Lower lobe of right lung (tissue), 2 donors: ENCODE results near the gene PNPLA5. TPM values are rescaled to one million over a fixed set of nuclear protein-coding genes. Genes with fewer than 3 reads are reported as not detected.

Source experiments
- ATAC-seq, 2 donors: fragments of 200-7000 bp; cut with Tn5 transposase; one replicate each; pipeline ENCODE4 v1.9.1; 2020 to 2022; ENCODE audit warnings: mild to moderate bottlenecking in 2 of 2, moderate library complexity in 2 of 2
- DNase-seq: peaks from one replicate; pipeline ENCODE4 v3.0.0-alpha.2; 2020
- H3K27ac ChIP-seq: fragments of 200-600 bp; one replicate; pipeline ENCODE4 v1.8.0; 2022
- H3K27me3 ChIP-seq: fragments of 200-600 bp; one replicate; pipeline ENCODE4 v1.8.0; 2022; ENCODE audit warnings: low read depth
- H3K36me3 ChIP-seq: fragments of 200-600 bp; one replicate; pipeline ENCODE4 v1.8.0; 2022; ENCODE audit warnings: mild to moderate bottlenecking
- H3K4me1 ChIP-seq: fragments of 200-600 bp; one replicate; pipeline ENCODE4 v1.8.0; 2022
- H3K4me3 ChIP-seq: fragments of 200-600 bp; one replicate; pipeline ENCODE4 v1.8.0; 2022; ENCODE audit warnings: mild to moderate bottlenecking
- H3K9me3 ChIP-seq: fragments of 200-600 bp; one replicate; pipeline ENCODE4 v1.8.0; 2022
- CTCF ChIP-seq: fragments of 200-600 bp; IDR thresholded peaks from one replicate; pipeline ENCODE4 v1.8.0; 2022; ENCODE audit warnings: antibody characterized with exemption, mild to moderate bottlenecking
- intact Hi-C: fragments of 100-400 bp; cut with DNase I; formaldehyde crosslinking; loops from one replicate; pipeline ENCODE4 v1.11.0; 2022
- total RNA-seq: library from RNA; stranded (reverse); fragmentation: NEBNext Ultra II Directional; extraction: Animal tissue kit (Norgen Biotek cat#: 25700); gene quantifications from one replicate; pipeline ENCODE4 v1.2.1, GENCODE V29; 2021
- donor health status: DM: no; HTN: yes; CAD: no; lungs with severe emphysema.

PNPLA5 gene
- total RNA-seq, 1 donor from 2014 or later: not detected

- no peaks in the 10 kb centered on the region for H3K4me1 ChIP-seq
- no peak for DNase-seq
- no peak for TF ChIP-seq CTCF
- H3K9me3 ChIP-seq: no peaks in the 10 kb centered on the region
- intact Hi-C loops: no loop called here
- no peak overlapping the region for H3K27ac ChIP-seq
- no peak overlapping the region for H3K4me3 ChIP-seq
- no peaks in the 10 kb centered on the region for H3K36me3 ChIP-seq
- ATAC-seq: no peak
- H3K27me3 ChIP-seq: peaks cover 26% of the 10 kb centered on the region
Observed at GRCh38 chr22:43847376-43848289, 44.2 kb downstream of the PNPLA5 start.

- Histone ChIP-seq H3K4me1 (no peaks in the 10 kb centered on the region), H3K27ac (no peak overlapping the region), H3K9me3 (no peaks in the 10 kb centered on the region), H3K36me3 (no peaks in the 10 kb centered on the region), H3K4me3 (no peak overlapping the region), H3K27me3 (peaks cover 24% of the 10 kb centered on the region)
- no peak for DNase-seq
- intact Hi-C loops: no loop called here
- no peak for TF ChIP-seq CTCF
- ATAC-seq: no peak
Observed at GRCh38 chr22:43846966-43847365, 44.8 kb downstream of the PNPLA5 start.

- no peaks in the 10 kb centered on the region for H3K4me1 ChIP-seq
- no peaks in the 10 kb centered on the region for H3K36me3 ChIP-seq
- no peak overlapping the region for H3K4me3 ChIP-seq
- TF ChIP-seq CTCF: no peak
- H3K27ac ChIP-seq: no peak overlapping the region
- no peaks in the 10 kb centered on the region for H3K9me3 ChIP-seq
- peaks cover 17% of the 10 kb centered on the region for H3K27me3 ChIP-seq
- intact Hi-C loops: no loop called here
- no peak for ATAC-seq
- DNase-seq: no peak
Observed at GRCh38 chr22:43845981-43846380, 45.8 kb downstream of the PNPLA5 start.

GRCh38 chr22:43844560-43845545, 47.0 kb downstream of the PNPLA5 start:
- Histone ChIP-seq H3K9me3 (no peaks in the 10 kb centered on the region), H3K27ac (no peak overlapping the region), H3K4me3 (no peak overlapping the region), H3K36me3 (no peaks in the 10 kb centered on the region), H3K27me3 (peaks cover 17% of the 10 kb centered on the region), H3K4me1 (no peaks in the 10 kb centered on the region)
- no peak for DNase-seq
- ATAC-seq: no peak
- no peak for TF ChIP-seq CTCF
- intact Hi-C loops: no loop called here

GRCh38 chr22:43843783-43844530, 47.9 kb downstream of the PNPLA5 start:
- no peak for TF ChIP-seq CTCF
- Histone ChIP-seq H3K4me3 (no peak overlapping the region), H3K36me3 (no peaks in the 10 kb centered on the region), H3K27ac (no peak overlapping the region), H3K9me3 (no peaks in the 10 kb centered on the region), H3K4me1 (no peaks in the 10 kb centered on the region), H3K27me3 (peaks cover 14% of the 10 kb centered on the region)
- DNase-seq (peak; percentile 24), ATAC-seq (no peak)
- intact Hi-C loops: no loop called here
